Neuronal stem cell (in vitro differentiated cells): ENCODE measurements around the gene SEC23IP. TPM values are rescaled to one million over a fixed set of nuclear protein-coding genes. Genes with fewer than 3 reads are reported as not detected.

ENCODE experiments used
- DNase-seq: peaks from one replicate; pipeline ENCODE4 v3.0.0-alpha.2; 2013; ENCODE audit warnings: low spot score
- H2AFZ ChIP-seq: one replicate; pipeline ENCODE4 v1.6.1; 2013; ENCODE audit warnings: mild to moderate bottlenecking, low read length, inconsistent platforms
- H2AK5ac ChIP-seq: 2 replicates; pipeline ENCODE4 v1.6.1; 2013; ENCODE audit warnings: low read depth, mild to moderate bottlenecking, inconsistent platforms, low read length, moderate library complexity, mixed read lengths
- H2BK120ac ChIP-seq: 2 replicates; pipeline ENCODE4 v1.6.1; 2013; ENCODE audit warnings: low read depth, mild to moderate bottlenecking, inconsistent platforms, low read length, moderate library complexity, mixed read lengths
- H2BK12ac ChIP-seq: one replicate; pipeline ENCODE4 v1.6.1; 2013; ENCODE audit warnings: low read length, inconsistent platforms
- H2BK15ac ChIP-seq: 2 replicates; pipeline ENCODE4 v1.6.1; 2013; ENCODE audit warnings: mild to moderate bottlenecking, low read length, inconsistent platforms, mixed read lengths
- H2BK5ac ChIP-seq: one replicate; pipeline ENCODE4 v1.6.1; 2013; ENCODE audit warnings: inconsistent platforms, mild to moderate bottlenecking, low read length, moderate library complexity
- H3K14ac ChIP-seq: one replicate; pipeline ENCODE4 v1.6.1; 2013; ENCODE audit warnings: low read length, inconsistent platforms
- H3K18ac ChIP-seq: 2 replicates; pipeline ENCODE4 v1.6.1; 2013; ENCODE audit warnings: low read length, inconsistent platforms
- H3K23ac ChIP-seq: 2 replicates; pipeline ENCODE4 v1.6.1; 2013; ENCODE audit warnings: low read depth, mild to moderate bottlenecking, mixed read lengths, low read length, inconsistent platforms; ENCODE audit not compliant: poor library complexity
- H3K27ac ChIP-seq: replicated peaks from 3 replicates; pipeline ENCODE4 v1.5.1; 2013; ENCODE audit warnings: low read length, inconsistent platforms
- H3K27me3 ChIP-seq, 3 experiments: 2 replicates each; pipeline ENCODE4 v1.6.1; 2013; ENCODE audit warnings: low read length in 3 of 3, mild to moderate bottlenecking in 2 of 3, inconsistent platforms in 1 of 3, low read depth in 1 of 3, mixed read lengths in 1 of 3, moderate library complexity in 1 of 3; ENCODE audit not compliant: control insufficient read depth in 3 of 3, insufficient read depth in 3 of 3
- H3K36me3 ChIP-seq, 2 donors: replicated peaks in 1 of 2; 2 replicates each; pipeline ENCODE4 v1.6.1; 2013; ENCODE audit warnings: low read length in 2 of 2; ENCODE audit not compliant: control insufficient read depth in 2 of 2, insufficient read depth in 2 of 2
- H3K4ac ChIP-seq: 2 replicates; pipeline ENCODE4 v1.6.1; 2013; ENCODE audit warnings: inconsistent platforms, mild to moderate bottlenecking, low read length, moderate library complexity
- H3K4me1 ChIP-seq, 2 donors: 1 replicate in 1 of 2; 2 replicates in 1 of 2; pipeline ENCODE4 v1.6.1; 2013; ENCODE audit warnings: low read length in 2 of 2, low read depth in 1 of 2; ENCODE audit not compliant: control insufficient read depth in 2 of 2, insufficient read depth in 1 of 2
- H3K4me2 ChIP-seq: one replicate; pipeline ENCODE4 v1.6.1; 2013; ENCODE audit warnings: mild to moderate bottlenecking, low read length, inconsistent platforms; ENCODE audit not compliant: insufficient read depth, poor library complexity, severe bottlenecking
- H3K4me3 ChIP-seq, 2 donors: 2 replicates each; pipeline ENCODE4 v1.5.1; 2013; ENCODE audit warnings: low read length in 2 of 2, mild to moderate bottlenecking in 2 of 2, inconsistent platforms in 1 of 2, moderate library complexity in 1 of 2
- H3K79me1 ChIP-seq: one replicate; pipeline ENCODE4 v1.6.1; 2013; ENCODE audit warnings: low read depth, mild to moderate bottlenecking, inconsistent platforms, low read length, moderate library complexity
- H3K9ac ChIP-seq: one replicate; pipeline ENCODE4 v1.6.1; 2013; ENCODE audit warnings: mild to moderate bottlenecking, low read depth, low read length, inconsistent platforms; ENCODE audit not compliant: poor library complexity
- H3K9me3 ChIP-seq, 2 donors: replicated peaks in 1 of 2; 2 replicates each; pipeline versions ENCODE3 to v1.6.1; 2013; ENCODE audit warnings: low read length in 2 of 2, mild to moderate bottlenecking in 2 of 2, inconsistent platforms in 1 of 2, low read depth in 1 of 2, mixed read lengths in 1 of 2, moderate library complexity in 1 of 2; ENCODE audit not compliant: control insufficient read depth in 2 of 2, insufficient read depth in 1 of 2
- H4K8ac ChIP-seq: one replicate; pipeline ENCODE4 v1.6.1; 2013; ENCODE audit warnings: low read depth, mild to moderate bottlenecking, inconsistent platforms, low read length, moderate library complexity
- H4K91ac ChIP-seq: one replicate; pipeline ENCODE4 v1.6.1; 2013; ENCODE audit warnings: low read length, low read depth, mild to moderate bottlenecking, inconsistent platforms; ENCODE audit not compliant: poor library complexity
- WGBS, 2 donors: extraction: QIAGEN DNeasy Blood & Tissue Kit; methylation state at CpG; one replicate each; pipeline ENCODE4 v1.1.7; 2013; ENCODE audit warnings: missing lambda C conversion rate in 2 of 2, mixed read lengths in 1 of 2; ENCODE audit not compliant: insufficient read length in 2 of 2, insufficient replicate concordance in 1 of 2; ENCODE audit errors: extremely low coverage in 2 of 2; 5-methylcytosine and 5-hydroxymethylcytosine counted together
- polyA plus RNA-seq, 2 experiments: library from polyadenylated mRNA; stranded (reverse); fragments of 200-250 nt; gene quantifications; one replicate each; pipeline ENCODE4 v1.2.3, GENCODE V29; 2013

The SEC23IP gene
- 50.7 TPM for polyA plus RNA-seq (2013, experiment 1 of 2)
- 59.6 TPM for polyA plus RNA-seq (2013, experiment 2 of 2)

DNA sequence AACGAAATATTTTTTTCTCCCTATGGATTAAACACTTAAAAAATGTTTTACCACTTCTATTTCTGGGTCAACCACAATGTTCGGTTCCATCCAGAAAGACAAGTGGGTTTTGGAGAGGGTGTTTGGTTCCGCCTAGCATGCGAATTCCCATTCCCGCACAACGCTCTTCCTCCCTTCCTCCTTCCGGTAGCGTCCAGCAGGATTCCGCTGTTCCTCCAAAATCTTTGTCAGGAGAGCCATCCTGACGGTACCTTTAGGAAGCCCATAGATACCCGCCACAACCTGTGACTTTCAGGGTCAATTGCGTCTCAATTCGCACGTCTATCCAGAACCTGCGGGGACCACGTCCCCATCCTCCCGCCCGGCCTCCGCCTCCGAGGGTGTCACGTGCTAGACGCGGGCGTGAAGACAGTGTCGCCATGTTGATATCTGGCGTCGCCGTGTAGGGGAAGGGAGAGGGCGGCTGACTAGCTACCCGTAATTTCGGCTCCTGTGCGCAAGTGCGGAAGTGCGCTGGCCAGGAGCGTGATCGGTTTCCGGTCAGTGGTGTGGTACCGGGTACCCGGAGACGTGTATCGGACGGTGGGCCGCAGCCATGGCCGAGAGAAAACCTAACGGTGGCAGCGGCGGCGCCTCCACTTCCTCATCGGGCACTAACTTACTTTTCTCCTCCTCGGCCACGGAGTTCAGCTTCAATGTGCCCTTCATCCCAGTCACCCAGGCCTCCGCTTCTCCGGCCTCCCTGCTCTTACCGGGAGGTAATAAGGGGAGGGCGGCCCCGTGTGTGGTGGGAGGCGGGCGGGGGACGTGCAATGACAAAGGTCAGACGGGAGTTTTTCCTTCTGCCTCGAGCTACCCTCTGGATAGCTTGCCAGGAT lies at the start of gene SEC23IP:
Gene SEC23IP (plus strand): TSS at position 543 of the 878 bp plus-strand sequence. CDS start 53 bp downstream, at position 596.
- Histone ChIP-seq H3K4me2 (peak within 1 kb of the TSS; percentile 90), H2BK5ac (peak within 1 kb of the TSS; percentile 22), H3K27me3 (no peaks in the 10 kb centered on the region), H3K9me3 (no peaks in the 10 kb centered on the region), H3K79me1 (peaks cover 13% of the 10 kb centered on the region), H3K36me3 (peaks cover 6 to 19% of the 10 kb centered on the region in 2 donors), H3K23ac (peak within 1 kb of the TSS; percentile 95), H4K91ac (no peak within 1 kb of the TSS), H2BK12ac (no peak within 1 kb of the TSS), H3K27ac (peak within 1 kb of the TSS; percentile 81), H2AK5ac (peak within 1 kb of the TSS; percentile 81), H4K8ac (no peak within 1 kb of the TSS), H3K4ac (peak within 1 kb of the TSS; percentile 85), H3K18ac (peak within 1 kb of the TSS; percentile 97), H3K9ac (peak within 1 kb of the TSS; percentile 96), H3K14ac (peak within 1 kb of the TSS; percentile 65), H3K4me1 (peaks cover 4 to 5% of the 10 kb centered on the region in 2 donors), H2BK15ac (peak within 1 kb of the TSS; percentile 15), H2AFZ (peak within 1 kb of the TSS; percentile 90), H3K4me3 (peak within 1 kb of the TSS; percentile 94 to 96), H2BK120ac (peak within 1 kb of the TSS; percentile 82)
- DNase-seq: peak; percentile 83
- WGBS, 2 donors: no CpG with 5 or more reads among the region's 61 CpGs

GRCh38 chr10:119845656-119846055 lies 46.9 kb upstream of the SEC23IP start:
- no peak overlapping the region for H4K8ac ChIP-seq
- no peaks in the 10 kb centered on the region for H3K4me1 ChIP-seq
- H3K9ac ChIP-seq: no peak overlapping the region
- H3K27me3 ChIP-seq: no peaks in the 10 kb centered on the region
- no peaks in the 10 kb centered on the region for H3K79me1 ChIP-seq
- H3K4me2 ChIP-seq: no peak overlapping the region
- H3K27ac ChIP-seq: no peak overlapping the region
- peaks cover 41 to 96% of the 10 kb centered on the region in 2 donors for H3K36me3 ChIP-seq
- H3K23ac ChIP-seq: no peak overlapping the region
- H3K18ac ChIP-seq: no peak overlapping the region
- H4K91ac ChIP-seq: no peak overlapping the region
- no peak overlapping the region for H2BK120ac ChIP-seq
- H2BK5ac ChIP-seq: no peak overlapping the region
- no CpG with 5 or more reads among the region's 1 CpG for WGBS, 2 donors
- no peak overlapping the region for H2AK5ac ChIP-seq
- no peak overlapping the region for H2AFZ ChIP-seq
- no peak overlapping the region for H3K14ac ChIP-seq
- no peak overlapping the region for H2BK15ac ChIP-seq
- no peak overlapping the region for H3K4ac ChIP-seq
- no peak overlapping the region for H3K4me3 ChIP-seq
- no peak overlapping the region for H2BK12ac ChIP-seq
- H3K9me3 ChIP-seq: no peaks in the 10 kb centered on the region
- no peak for DNase-seq

- H3K36me3 ChIP-seq: peaks cover 39 to 97% of the 10 kb centered on the region in 2 donors
These were observed 43.3 kb upstream of the SEC23IP start for GRCh38 chr10:119849031-119849789.

GRCh38 chr10:119849944-119850343 lies 42.6 kb upstream of the SEC23IP start:
- H3K4me1 ChIP-seq: no peaks in the 10 kb centered on the region
- no peak for DNase-seq
- no peaks in the 10 kb centered on the region for H3K27me3 ChIP-seq
- H3K4me2 ChIP-seq: no peak overlapping the region
- no peak overlapping the region for H2BK15ac ChIP-seq
- H2BK5ac ChIP-seq: no peak overlapping the region
- no peak overlapping the region for H3K4ac ChIP-seq
- H3K27ac ChIP-seq: no peak overlapping the region
- no peak overlapping the region for H2AK5ac ChIP-seq
- H3K23ac ChIP-seq: no peak overlapping the region
- no peak overlapping the region for H2BK12ac ChIP-seq
- no peak overlapping the region for H4K8ac ChIP-seq
- no peak overlapping the region for H4K91ac ChIP-seq
- no peak overlapping the region for H3K4me3 ChIP-seq
- H3K14ac ChIP-seq: no peak overlapping the region
- no peak overlapping the region for H3K9ac ChIP-seq
- H3K36me3 ChIP-seq: peaks cover 33 to 97% of the 10 kb centered on the region in 2 donors
- peaks cover 2% of the 10 kb centered on the region for H3K79me1 ChIP-seq
- H3K9me3 ChIP-seq: no peaks in the 10 kb centered on the region
- H2AFZ ChIP-seq: no peak overlapping the region
- H3K18ac ChIP-seq: no peak overlapping the region
- no CpG with 5 or more reads among the region's 3 CpGs for WGBS, 2 donors
- no peak overlapping the region for H2BK120ac ChIP-seq

More at GRCh38 chr10:119849031-119849789, 43.3 kb upstream of the SEC23IP start:
- Histone ChIP-seq H2BK120ac (no peak overlapping the region), H3K4me1 (no peaks in the 10 kb centered on the region), H3K9ac (no peak overlapping the region), H2BK5ac (no peak overlapping the region), H3K14ac (no peak overlapping the region), H3K18ac (no peak overlapping the region), H4K91ac (no peak overlapping the region), H2AK5ac (no peak overlapping the region), H3K9me3 (no peaks in the 10 kb centered on the region), H3K4me3 (no peak overlapping the region), H4K8ac (no peak overlapping the region), H2BK12ac (no peak overlapping the region), H3K4me2 (no peak overlapping the region), H2BK15ac (no peak overlapping the region), H3K79me1 (peaks cover 2% of the 10 kb centered on the region), H3K27ac (no peak overlapping the region), H2AFZ (no peak overlapping the region), H3K4ac (no peak overlapping the region), H3K27me3 (no peaks in the 10 kb centered on the region), H3K23ac (no peak overlapping the region)
- DNase-seq: no peak
- no CpG with 5 or more reads among the region's 6 CpGs for WGBS, 2 donors
